ENCODE data around the gene HS3ST6. TPM values are rescaled to one million over a fixed set of nuclear protein-coding genes. Genes with fewer than 3 reads are reported as not detected.
"Not testable (repeated sequence)": the region's sequence is repeated elsewhere in the genome, so short reads cannot be mapped to it uniquely, and the experiment has no call there.

Gene HS3ST6
- total RNA-seq, 1 donor from 2014 or later = not detected

DNA sequence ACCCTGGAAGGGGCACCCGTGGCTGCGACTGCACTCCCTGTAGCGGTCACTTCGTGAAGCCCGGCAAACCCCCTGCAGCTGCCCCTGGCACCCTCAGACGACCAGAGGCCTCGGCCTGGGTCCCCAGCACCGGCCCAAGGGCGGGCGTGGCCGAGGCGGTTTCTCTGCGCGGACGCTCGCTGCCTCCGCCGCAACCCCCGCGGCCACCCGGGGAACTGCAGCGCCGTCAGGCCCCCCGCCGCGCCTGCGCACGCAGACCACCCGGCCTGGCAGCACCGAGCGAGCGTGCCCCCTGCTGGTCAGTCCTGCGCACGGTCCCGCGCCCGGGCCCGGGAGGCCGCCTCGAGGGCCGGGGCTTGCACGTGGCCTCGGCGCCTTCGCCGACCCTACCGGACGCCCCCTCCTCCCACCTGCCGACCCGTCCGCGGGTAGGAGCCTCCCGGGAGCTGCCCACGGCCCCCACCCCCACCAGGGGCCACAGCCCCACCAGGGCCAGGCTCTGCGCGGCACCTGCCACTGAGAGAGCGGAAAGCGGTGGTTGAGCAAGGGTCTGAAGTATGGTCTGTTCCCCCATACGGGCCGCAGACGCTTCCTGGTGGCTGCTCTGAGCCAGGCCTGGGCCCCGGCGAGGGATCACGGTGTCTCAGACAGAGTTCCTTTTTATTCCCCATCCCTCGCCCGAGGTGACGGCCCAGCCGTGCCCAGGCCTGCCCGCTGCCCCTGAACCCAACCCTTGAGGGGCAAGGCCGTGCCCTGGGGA lies 11.5 kb upstream of the HS3ST6 start:
- Histone ChIP-seq H3K9ac (ENCODE audit: low read depth in 1 of 3, low read length in 3 of 3) (peak overlapping the region in 2 of 3 donors; percentile 65 to 79), H3K36me3 (ENCODE audit: control insufficient read depth in 3 of 3, insufficient read depth in 3 of 3, low read length in 3 of 3) (no peaks in the 10 kb centered on the region), H3K9me3 (ENCODE audit: control insufficient read depth in 3 of 3, low read length in 3 of 3) (no peaks in the 10 kb centered on the region), H3K4me1 (ENCODE audit: control insufficient read depth in 3 of 3, insufficient read depth in 3 of 3, low read length in 3 of 3) (peaks cover 2 to 19% (median 9%) of the 10 kb centered on the region in 3 donors), H3K4me3 (ENCODE audit: low read length in 3 of 3) (peak overlapping the region; percentile 56 to 72 (median 57)), H3K27ac (ENCODE audit: low read depth, low read length) (no peak overlapping the region), H3K27me3 (ENCODE audit: control insufficient read depth in 3 of 3, insufficient read depth in 3 of 3, low read length in 3 of 3) (peaks cover 1 to 19% (median 13%) of the 10 kb centered on the region in 3 donors)

DNA sequence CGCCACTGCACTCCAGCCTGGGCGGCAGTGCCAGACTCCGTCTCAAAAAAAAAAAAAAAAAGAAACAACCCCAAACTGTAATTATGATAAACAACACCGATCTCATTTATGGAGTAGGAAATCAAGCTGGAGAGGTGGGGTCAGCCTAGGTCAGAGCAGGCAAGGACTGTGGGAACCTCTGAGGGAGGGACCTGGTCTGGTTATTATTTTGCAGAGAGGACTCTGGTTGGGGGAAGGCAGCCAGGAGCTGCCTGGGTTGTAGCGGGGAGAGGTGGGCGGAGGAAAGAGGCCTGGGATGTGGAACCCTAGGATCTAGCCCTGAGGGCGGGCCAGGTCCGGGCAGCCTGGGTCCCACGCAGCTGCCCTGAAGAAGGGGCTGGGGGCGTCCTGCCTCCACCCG lies 10.9 kb upstream of the HS3ST6 start:
- peak overlapping the region in 1 of 3 donors; percentile 79 for H3K9ac ChIP-seq (ENCODE audit: low read depth in 1 of 3, low read length in 3 of 3)
- peaks cover 2 to 19% (median 9%) of the 10 kb centered on the region in 3 donors for H3K4me1 ChIP-seq (ENCODE audit: control insufficient read depth in 3 of 3, insufficient read depth in 3 of 3, low read length in 3 of 3)
- H3K27ac ChIP-seq (ENCODE audit: low read depth, low read length) = no peak overlapping the region

DNA sequence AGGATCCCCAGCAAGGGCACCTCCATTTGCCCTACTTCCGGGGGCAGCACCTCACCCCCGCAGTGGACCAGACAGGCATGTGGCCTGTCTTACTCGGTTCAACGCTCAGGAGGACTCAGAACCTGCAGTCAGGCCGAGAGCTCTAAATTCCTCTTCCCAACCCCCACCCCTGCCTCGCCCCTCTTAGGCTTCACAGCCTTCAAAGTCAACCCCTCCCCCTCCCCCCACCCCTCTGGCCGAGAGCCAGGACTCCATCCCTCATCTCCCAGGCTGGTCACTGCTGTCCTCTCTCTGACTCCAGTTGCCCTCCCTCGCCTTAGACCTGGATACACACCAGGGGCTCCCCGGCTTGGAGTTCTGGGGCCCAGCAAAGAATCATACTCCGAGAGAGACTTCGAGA lies 8.1 kb upstream of the HS3ST6 start:
- no peak overlapping the region for H3K4me3 ChIP-seq (ENCODE audit: low read length in 3 of 3)
- H3K36me3 ChIP-seq (ENCODE audit: control insufficient read depth in 3 of 3, insufficient read depth in 3 of 3, low read length in 3 of 3) = no peaks in the 10 kb centered on the region
- peaks cover 25 to 38% (median 34%) of the 10 kb centered on the region in 3 donors for H3K27me3 ChIP-seq (ENCODE audit: control insufficient read depth in 3 of 3, insufficient read depth in 3 of 3, low read length in 3 of 3)
- no peak overlapping the region for H3K27ac ChIP-seq (ENCODE audit: low read depth, low read length)
- no peak overlapping the region for H3K9ac ChIP-seq (ENCODE audit: low read depth in 1 of 3, low read length in 3 of 3)
- peaks cover 2 to 7% (median 5%) of the 10 kb centered on the region in 3 donors for H3K4me1 ChIP-seq (ENCODE audit: control insufficient read depth in 3 of 3, insufficient read depth in 3 of 3, low read length in 3 of 3)
- no peaks in the 10 kb centered on the region for H3K9me3 ChIP-seq (ENCODE audit: control insufficient read depth in 3 of 3, low read length in 3 of 3)

More for the DNA sequence above, 10.9 kb upstream of the HS3ST6 start:
- Histone ChIP-seq H3K36me3 (ENCODE audit: control insufficient read depth in 3 of 3, insufficient read depth in 3 of 3, low read length in 3 of 3) (no peaks in the 10 kb centered on the region), H3K27me3 (ENCODE audit: control insufficient read depth in 3 of 3, insufficient read depth in 3 of 3, low read length in 3 of 3) (peaks cover 8 to 25% (median 15%) of the 10 kb centered on the region in 3 donors), H3K9me3 (ENCODE audit: control insufficient read depth in 3 of 3, low read length in 3 of 3) (no peaks in the 10 kb centered on the region), H3K4me3 (ENCODE audit: low read length in 3 of 3) (peak overlapping the region; percentile 56 to 72 (median 57))

DNA sequence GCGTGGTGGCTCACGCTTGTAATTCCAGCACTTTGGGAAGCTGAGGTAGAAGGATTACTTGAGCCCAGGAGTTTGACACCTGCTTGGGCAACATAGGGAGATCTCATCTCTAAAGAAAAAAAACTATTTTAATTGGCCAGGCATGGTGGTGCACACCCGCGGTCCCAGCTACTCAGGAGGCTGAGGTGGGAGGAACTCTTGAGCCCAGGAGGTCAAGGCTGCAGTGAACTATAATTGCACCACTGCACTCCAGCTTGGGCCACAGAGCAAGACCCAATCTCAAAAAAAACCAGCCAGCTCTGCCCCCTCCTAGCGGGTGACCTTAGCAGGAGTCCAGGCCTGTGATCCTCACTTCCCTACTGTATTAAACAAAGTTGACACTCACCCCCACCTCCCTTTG lies 5.9 kb upstream of the HS3ST6 start:
- no peak overlapping the region for H3K9ac ChIP-seq (ENCODE audit: low read depth in 1 of 3, low read length in 3 of 3)
- no peak overlapping the region for H3K4me3 ChIP-seq (ENCODE audit: low read length in 3 of 3)
- no peak overlapping the region for H3K27ac ChIP-seq (ENCODE audit: low read depth, low read length)
- peaks cover 1 to 3% (median 1%) of the 10 kb centered on the region in 3 donors for H3K4me1 ChIP-seq (ENCODE audit: control insufficient read depth in 3 of 3, insufficient read depth in 3 of 3, low read length in 3 of 3)
- H3K36me3 ChIP-seq (ENCODE audit: control insufficient read depth in 3 of 3, insufficient read depth in 3 of 3, low read length in 3 of 3) = no peaks in the 10 kb centered on the region
- H3K27me3 ChIP-seq (ENCODE audit: control insufficient read depth in 3 of 3, insufficient read depth in 3 of 3, low read length in 3 of 3) = peaks cover 47 to 60% (median 56%) of the 10 kb centered on the region in 3 donors
- no peaks in the 10 kb centered on the region for H3K9me3 ChIP-seq (ENCODE audit: control insufficient read depth in 3 of 3, low read length in 3 of 3)

DNA sequence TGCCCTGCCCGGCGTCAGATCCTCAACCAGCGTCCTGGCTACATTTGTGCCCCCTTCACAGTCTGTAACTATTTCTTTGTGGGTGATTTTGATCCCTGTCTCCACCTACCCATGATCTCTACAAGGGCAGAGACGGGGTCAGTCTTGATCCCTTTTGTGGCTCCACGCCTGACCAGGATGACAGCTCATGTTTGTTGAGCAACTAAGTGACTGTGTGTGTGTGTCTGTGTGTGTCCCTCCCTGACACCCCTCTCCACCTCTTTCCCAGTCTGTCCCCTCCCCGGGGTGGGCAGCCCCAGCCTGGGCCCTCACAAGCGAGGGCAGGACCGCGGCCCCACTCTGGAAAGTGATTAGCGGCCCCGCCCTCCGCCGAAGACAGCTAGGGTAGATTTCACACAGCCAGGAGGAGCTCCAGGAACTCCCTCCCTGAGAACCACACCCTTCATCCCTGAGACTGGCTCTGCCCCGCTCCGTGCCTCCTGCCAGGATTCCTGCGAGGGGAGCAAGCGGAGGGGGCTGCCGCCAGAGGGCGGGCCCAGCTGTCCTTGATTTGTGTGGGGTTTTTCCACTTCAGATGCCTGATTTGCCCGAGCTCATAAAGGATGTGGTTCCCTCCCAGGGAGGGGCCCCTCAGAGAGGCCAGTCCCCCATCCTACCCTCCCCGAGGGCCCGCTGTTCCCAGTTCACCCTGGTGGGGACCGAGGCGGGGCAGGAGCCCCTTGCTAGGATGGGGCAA lies 5.3 kb upstream of the HS3ST6 start:
- Histone ChIP-seq H3K4me1 (ENCODE audit: control insufficient read depth in 3 of 3, insufficient read depth in 3 of 3, low read length in 3 of 3) (peaks cover 0 to 3% (median 2%) of the 10 kb centered on the region in 3 donors), H3K9ac (ENCODE audit: low read depth in 1 of 3, low read length in 3 of 3) (no peak overlapping the region), H3K9me3 (ENCODE audit: control insufficient read depth in 3 of 3, low read length in 3 of 3) (no peaks in the 10 kb centered on the region), H3K4me3 (ENCODE audit: low read length in 3 of 3) (no peak overlapping the region), H3K27ac (ENCODE audit: low read depth, low read length) (no peak overlapping the region), H3K27me3 (ENCODE audit: control insufficient read depth in 3 of 3, insufficient read depth in 3 of 3, low read length in 3 of 3) (peaks cover 53 to 66% (median 61%) of the 10 kb centered on the region in 3 donors), H3K36me3 (ENCODE audit: control insufficient read depth in 3 of 3, insufficient read depth in 3 of 3, low read length in 3 of 3) (no peaks in the 10 kb centered on the region)

DNA sequence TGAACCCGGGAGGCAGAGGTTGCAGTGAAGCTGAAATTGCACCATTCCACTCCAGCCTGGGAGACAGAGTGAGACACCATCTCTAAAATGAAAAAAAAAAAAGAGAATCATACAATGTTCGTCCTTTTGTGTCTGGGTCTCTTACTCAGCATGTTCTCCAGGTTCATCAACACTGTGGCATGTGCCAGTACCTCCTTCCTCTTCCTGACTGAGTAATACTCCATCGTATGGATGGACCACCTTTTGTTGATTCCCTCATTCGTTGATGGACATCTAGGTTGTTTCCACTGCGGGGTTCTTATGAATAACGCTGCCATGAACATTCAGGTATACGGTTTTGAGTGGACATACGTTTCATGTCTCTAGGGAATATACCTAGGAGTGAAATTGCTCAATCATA lies 4.1 kb upstream of the HS3ST6 start:
- Histone ChIP-seq H3K27me3 (ENCODE audit: control insufficient read depth in 3 of 3, insufficient read depth in 3 of 3, low read length in 3 of 3) (peaks cover 59 to 72% (median 66%) of the 10 kb centered on the region in 3 donors), H3K9me3 (ENCODE audit: control insufficient read depth in 3 of 3, low read length in 3 of 3) (no peaks in the 10 kb centered on the region), H3K4me3 (ENCODE audit: low read length in 3 of 3) (no peak overlapping the region), H3K4me1 (ENCODE audit: control insufficient read depth in 3 of 3, insufficient read depth in 3 of 3, low read length in 3 of 3) (peaks cover 0 to 3% (median 2%) of the 10 kb centered on the region in 3 donors), H3K9ac (ENCODE audit: low read depth in 1 of 3, low read length in 3 of 3) (no peak overlapping the region), H3K27ac (ENCODE audit: low read depth, low read length) (no peak overlapping the region), H3K36me3 (ENCODE audit: control insufficient read depth in 3 of 3, insufficient read depth in 3 of 3, low read length in 3 of 3) (no peaks in the 10 kb centered on the region)

DNA sequence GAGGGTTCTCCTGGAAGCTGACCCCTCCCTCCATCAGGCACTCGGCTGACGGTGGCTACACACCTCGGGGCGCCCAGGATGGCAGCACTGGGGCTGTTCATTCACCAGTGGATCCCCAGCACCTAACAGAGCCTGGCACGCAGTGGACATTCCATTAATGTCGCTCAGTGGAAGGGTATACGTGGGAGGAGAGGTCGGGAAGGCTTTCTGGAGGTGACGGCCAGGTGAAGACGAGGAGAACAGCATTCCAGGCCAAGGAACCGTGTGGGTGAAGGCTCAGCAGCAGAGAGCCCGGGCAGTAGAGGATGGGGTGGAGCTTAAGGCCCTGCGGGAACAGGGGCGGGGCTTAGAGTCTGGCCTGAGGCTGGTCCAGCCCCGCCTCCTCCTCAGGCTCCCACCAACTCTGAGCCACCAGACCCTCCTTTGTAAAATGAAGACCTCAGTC lies 2.5 kb upstream of the HS3ST6 start:
- no peak overlapping the region for H3K4me3 ChIP-seq (ENCODE audit: low read length in 3 of 3)
- no peaks in the 10 kb centered on the region for H3K9me3 ChIP-seq (ENCODE audit: control insufficient read depth in 3 of 3, low read length in 3 of 3)
- peaks cover 73 to 84% (median 81%) of the 10 kb centered on the region in 3 donors for H3K27me3 ChIP-seq (ENCODE audit: control insufficient read depth in 3 of 3, insufficient read depth in 3 of 3, low read length in 3 of 3)
- no peak overlapping the region for H3K9ac ChIP-seq (ENCODE audit: low read depth in 1 of 3, low read length in 3 of 3)
- no peak overlapping the region for H3K27ac ChIP-seq (ENCODE audit: low read depth, low read length)
- no peaks in the 10 kb centered on the region for H3K36me3 ChIP-seq (ENCODE audit: control insufficient read depth in 3 of 3, insufficient read depth in 3 of 3, low read length in 3 of 3)
- H3K4me1 ChIP-seq (ENCODE audit: control insufficient read depth in 3 of 3, insufficient read depth in 3 of 3, low read length in 3 of 3) = peaks cover 0 to 3% (median 2%) of the 10 kb centered on the region in 3 donors

DNA sequence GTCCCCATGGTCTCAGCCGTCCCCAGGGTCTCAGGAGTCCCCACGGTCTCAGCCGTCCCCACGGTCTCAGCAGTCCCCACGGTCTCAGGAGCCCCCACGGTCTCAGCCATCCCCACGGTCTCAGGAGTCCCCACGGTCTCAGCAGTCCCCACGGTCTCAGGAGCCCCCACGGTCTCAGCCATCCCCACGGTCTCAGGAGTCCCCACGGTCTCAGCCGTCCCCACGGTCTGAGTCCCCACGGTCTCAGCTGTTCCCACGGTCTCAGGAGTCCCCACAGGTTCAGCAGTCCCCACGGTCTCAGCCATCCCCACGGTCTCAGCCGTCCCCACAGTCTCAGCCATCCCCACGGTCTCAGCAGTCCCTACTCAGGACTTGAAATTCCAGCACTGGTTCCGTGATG lies 1.9 kb upstream of the HS3ST6 start:
- H3K27ac ChIP-seq (ENCODE audit: low read depth, low read length); H3K4me1 ChIP-seq (ENCODE audit: control insufficient read depth in 3 of 3, insufficient read depth in 3 of 3, low read length in 3 of 3); H3K36me3 ChIP-seq (ENCODE audit: control insufficient read depth in 3 of 3, insufficient read depth in 3 of 3, low read length in 3 of 3); H3K9ac ChIP-seq (ENCODE audit: low read depth in 1 of 3, low read length in 3 of 3); H3K4me3 ChIP-seq (ENCODE audit: low read length in 3 of 3); H3K9me3 ChIP-seq (ENCODE audit: control insufficient read depth in 3 of 3, low read length in 3 of 3): not testable (repeated sequence)
- peaks cover 77 to 83% (median 81%) of the 10 kb centered on the region in 3 donors for H3K27me3 ChIP-seq (ENCODE audit: control insufficient read depth in 3 of 3, insufficient read depth in 3 of 3, low read length in 3 of 3)

DNA sequence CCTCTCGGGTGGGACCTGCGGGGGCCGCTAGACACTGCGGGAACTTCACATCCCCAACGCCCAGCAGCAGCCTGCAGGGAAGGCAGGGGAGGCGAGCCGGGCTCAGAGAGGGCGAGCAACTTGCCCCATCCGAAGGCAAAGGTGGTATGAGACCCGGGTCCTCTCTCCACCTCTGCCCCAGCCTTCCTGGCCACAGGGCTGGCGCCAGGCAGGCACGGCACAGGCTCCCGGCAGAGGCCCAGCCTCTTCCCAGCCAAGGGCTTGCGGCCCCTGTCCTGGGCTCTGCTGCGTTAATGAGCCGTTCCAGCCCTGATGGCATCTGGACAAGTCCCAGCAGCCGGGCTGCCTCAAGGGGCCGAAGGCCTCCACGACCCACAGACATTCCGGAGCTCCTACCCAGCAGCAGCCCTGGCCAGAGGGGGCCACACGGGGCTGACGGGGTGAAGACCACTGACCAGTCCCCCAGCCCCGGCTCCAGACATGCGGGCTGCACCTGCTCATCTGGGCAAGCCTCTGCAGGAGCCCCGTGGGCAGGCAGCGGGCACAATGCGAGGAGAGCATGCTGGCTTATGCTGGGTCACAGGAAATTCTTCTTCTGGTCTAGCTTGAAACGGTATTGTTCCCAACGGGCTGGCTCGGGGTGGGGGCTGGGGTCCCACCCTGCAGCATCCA lies 1.2 kb upstream of the HS3ST6 start:
- Histone ChIP-seq H3K9ac (ENCODE audit: low read depth in 1 of 3, low read length in 3 of 3) (no peak overlapping the region), H3K4me3 (ENCODE audit: low read length in 3 of 3) (no peak overlapping the region), H3K4me1 (ENCODE audit: control insufficient read depth in 3 of 3, insufficient read depth in 3 of 3, low read length in 3 of 3) (peaks cover 0 to 3% (median 2%) of the 10 kb centered on the region in 3 donors), H3K27ac (ENCODE audit: low read depth, low read length) (no peak overlapping the region), H3K27me3 (ENCODE audit: control insufficient read depth in 3 of 3, insufficient read depth in 3 of 3, low read length in 3 of 3) (peaks cover 84 to 85% (median 84%) of the 10 kb centered on the region in 3 donors), H3K9me3 (ENCODE audit: control insufficient read depth in 3 of 3, low read length in 3 of 3) (no peaks in the 10 kb centered on the region), H3K36me3 (ENCODE audit: control insufficient read depth in 3 of 3, insufficient read depth in 3 of 3, low read length in 3 of 3) (no peaks in the 10 kb centered on the region)
